Mesendoderm (in vitro differentiated cells): ENCODE results near the gene MCM7.

Experiments
- DNase-seq: peaks from one replicate; pipeline ENCODE4 v3.0.0; 2013
- H2AK5ac ChIP-seq: 2 replicates; pipeline ENCODE4 v1.6.1; 2013; ENCODE audit warnings: low read length, inconsistent platforms
- H2BK120ac ChIP-seq: 2 replicates; pipeline ENCODE4 v1.6.1; 2013; ENCODE audit warnings: low read depth, mild to moderate bottlenecking, low read length, moderate library complexity, mixed read lengths
- H2BK15ac ChIP-seq: replicated peaks from 2 replicates; pipeline ENCODE4 v1.6.1; 2013; ENCODE audit warnings: low read depth, mild to moderate bottlenecking, moderate library complexity
- H2BK5ac ChIP-seq: 2 replicates; pipeline ENCODE4 v1.6.1; 2013; ENCODE audit warnings: low read length, inconsistent platforms
- H3K18ac ChIP-seq: 2 replicates; pipeline ENCODE4 v1.6.1; 2013; ENCODE audit warnings: mild to moderate bottlenecking, low read length, mixed read lengths
- H3K23ac ChIP-seq: one replicate; pipeline ENCODE4 v1.6.1; 2013; ENCODE audit warnings: low read length
- H3K27ac ChIP-seq: 2 replicates; pipeline ENCODE4 v1.5.1; 2013; ENCODE audit warnings: low read depth, mild to moderate bottlenecking, inconsistent platforms, low read length, moderate library complexity
- H3K27me3 ChIP-seq: 2 replicates; pipeline ENCODE4 v1.6.1; 2013; ENCODE audit warnings: low read length, control low read depth, mild to moderate bottlenecking, inconsistent platforms; ENCODE audit not compliant: insufficient read depth, poor library complexity
- H3K36me3 ChIP-seq: 2 replicates; pipeline ENCODE4 v1.6.1; 2013; ENCODE audit warnings: low read length, inconsistent platforms; ENCODE audit not compliant: control insufficient read depth, insufficient read depth
- H3K4ac ChIP-seq: one replicate; pipeline ENCODE4 v1.6.1; 2013; ENCODE audit warnings: low read depth, mild to moderate bottlenecking, low read length, moderate library complexity
- H3K4me1 ChIP-seq: 2 replicates; pipeline ENCODE4 v1.6.1; 2013; ENCODE audit warnings: low read depth, low read length, inconsistent platforms; ENCODE audit not compliant: control insufficient read depth
- H3K4me2 ChIP-seq: 2 replicates; pipeline ENCODE4 v1.6.1; 2013; ENCODE audit warnings: low read length
- H3K4me3 ChIP-seq: 2 replicates; pipeline ENCODE4 v1.5.1; 2013; ENCODE audit warnings: mild to moderate bottlenecking, low read length
- H3K56ac ChIP-seq: one replicate; pipeline ENCODE4 v1.6.1; 2013; ENCODE audit warnings: low read length
- H3K79me1 ChIP-seq: 2 replicates; pipeline ENCODE4 v1.6.1; 2013; ENCODE audit warnings: low read length, inconsistent platforms
- H3K79me2 ChIP-seq: 2 replicates; pipeline ENCODE4 v1.6.1; 2013; ENCODE audit warnings: mild to moderate bottlenecking, low read length; ENCODE audit not compliant: control insufficient read depth, insufficient read depth
- H3K9ac ChIP-seq: 2 replicates; pipeline ENCODE4 v1.6.1; 2013; ENCODE audit warnings: low read length, inconsistent platforms
- H4K5ac ChIP-seq: one replicate; pipeline ENCODE4 v1.6.1; 2013; ENCODE audit warnings: low read length
- H4K8ac ChIP-seq: one replicate; pipeline ENCODE4 v1.6.1; 2013; ENCODE audit warnings: low read depth, mild to moderate bottlenecking, control low read depth, low read length, moderate library complexity
- WGBS: extraction: QIAGEN DNeasy Blood & Tissue Kit; methylation state at CpG from one replicate; pipeline ENCODE4 v1.1.7; 2013; ENCODE audit warnings: low lambda C conversion rate, missing lambda C conversion rate; ENCODE audit not compliant: insufficient coverage; ENCODE audit errors: extremely low coverage; 5-methylcytosine and 5-hydroxymethylcytosine counted together

Gene MCM7

GRCh38 chr7:100102950-100103840 is 2.0 kb upstream of the MCM7 start:
- H3K23ac ChIP-seq, result no peak overlapping the region
- no peak overlapping the region for H3K27ac ChIP-seq
- H4K8ac ChIP-seq, result no peak overlapping the region
- peaks cover 17% of the 10 kb centered on the region for H3K36me3 ChIP-seq
- no peak overlapping the region for H3K4me2 ChIP-seq
- H2BK120ac ChIP-seq, result no peak overlapping the region
- H3K4me1 ChIP-seq, result peaks cover 5% of the 10 kb centered on the region
- no peak overlapping the region for H4K5ac ChIP-seq
- H3K4ac ChIP-seq, result peak overlapping the region; percentile 8
- H2AK5ac ChIP-seq, result no peak overlapping the region
- H3K4me3 ChIP-seq, result no peak overlapping the region
- H3K18ac ChIP-seq, result no peak overlapping the region
- DNase-seq, result no peak
- H3K79me2 ChIP-seq, result peaks cover 29% of the 10 kb centered on the region
- peaks cover 18% of the 10 kb centered on the region for H3K79me1 ChIP-seq
- no CpG with 5 or more reads among the region's 17 CpGs for WGBS
- H2BK5ac ChIP-seq, result no peak overlapping the region
- H3K9ac ChIP-seq, result peak overlapping the region; percentile 89
- H2BK15ac ChIP-seq, result no peak overlapping the region
- peak overlapping the region; percentile 88 for H3K56ac ChIP-seq
- no peaks in the 10 kb centered on the region for H3K27me3 ChIP-seq

- H3K36me3 ChIP-seq, result peaks cover 33% of the 10 kb centered on the region
Measured at GRCh38 chr7:100100420-100101015, 679 bp downstream of the MCM7 start.

GRCh38 chr7:100099452-100099851 is 1.7 kb downstream of the MCM7 start:
- Histone ChIP-seq H2BK5ac (no peak overlapping the region), H4K5ac (no peak overlapping the region), H3K4me3 (peak overlapping the region; percentile 78), H3K23ac (no peak overlapping the region), H3K36me3 (peaks cover 37% of the 10 kb centered on the region), H3K4me2 (peak overlapping the region; percentile 74), H3K79me2 (peaks cover 43% of the 10 kb centered on the region), H3K56ac (peak overlapping the region; percentile 83), H3K4ac (no peak overlapping the region), H4K8ac (no peak overlapping the region), H2BK15ac (no peak overlapping the region), H2BK120ac (no peak overlapping the region), H2AK5ac (no peak overlapping the region), H3K4me1 (peaks cover 5% of the 10 kb centered on the region), H3K9ac (peak overlapping the region; percentile 84), H3K27ac (no peak overlapping the region), H3K79me1 (peaks cover 27% of the 10 kb centered on the region), H3K18ac (no peak overlapping the region), H3K27me3 (no peaks in the 10 kb centered on the region)
- WGBS, result no CpG with 5 or more reads among the region's 12 CpGs
- DNase-seq, result no peak

More at GRCh38 chr7:100100420-100101015, 679 bp downstream of the MCM7 start:
- Histone ChIP-seq H3K4ac (peak overlapping the region; percentile 76), H3K4me1 (peaks cover 5% of the 10 kb centered on the region), H2BK15ac (no peak overlapping the region), H2BK120ac (no peak overlapping the region), H3K4me3 (peak overlapping the region; percentile 78), H4K8ac (peak overlapping the region; percentile 82), H3K79me1 (peaks cover 27% of the 10 kb centered on the region), H2AK5ac (no peak overlapping the region), H4K5ac (no peak overlapping the region), H3K79me2 (peaks cover 43% of the 10 kb centered on the region), H3K27me3 (no peaks in the 10 kb centered on the region), H3K56ac (peak overlapping the region; percentile 95), H2BK5ac (peak overlapping the region; percentile 93), H3K23ac (peak overlapping the region; percentile 97), H3K18ac (peak overlapping the region; percentile 86), H3K27ac (peak overlapping the region; percentile 91), H3K9ac (peak overlapping the region; percentile 100), H3K4me2 (peak overlapping the region; percentile 74)
- peak; percentile 98 for DNase-seq
- WGBS, result no CpG with 5 or more reads among the region's 61 CpGs

GRCh38 chr7:100098913-100099312 is 2.3 kb downstream of the MCM7 start:
- H3K23ac ChIP-seq, result no peak overlapping the region
- H3K79me2 ChIP-seq, result peaks cover 43% of the 10 kb centered on the region
- no peak overlapping the region for H2BK5ac ChIP-seq
- H3K4me3 ChIP-seq, result no peak overlapping the region
- DNase-seq, result no peak
- H3K27me3 ChIP-seq, result no peaks in the 10 kb centered on the region
- no peak overlapping the region for H4K8ac ChIP-seq
- no peak overlapping the region for H2AK5ac ChIP-seq
- H3K36me3 ChIP-seq, result peaks cover 43% of the 10 kb centered on the region
- H3K56ac ChIP-seq, result peak overlapping the region; percentile 83
- no peak overlapping the region for H3K4me2 ChIP-seq
- no peak overlapping the region for H3K4ac ChIP-seq
- H3K18ac ChIP-seq, result no peak overlapping the region
- H2BK15ac ChIP-seq, result no peak overlapping the region
- H3K4me1 ChIP-seq, result peaks cover 5% of the 10 kb centered on the region
- peak overlapping the region; percentile 84 for H3K9ac ChIP-seq
- H4K5ac ChIP-seq, result no peak overlapping the region
- WGBS, result no CpG with 5 or more reads among the region's 10 CpGs
- H3K79me1 ChIP-seq, result peaks cover 27% of the 10 kb centered on the region
- no peak overlapping the region for H3K27ac ChIP-seq
- H2BK120ac ChIP-seq, result no peak overlapping the region

GRCh38 chr7:100095704-100096103 is 5.5 kb downstream of the MCM7 start:
- Histone ChIP-seq H4K8ac (no peak overlapping the region), H3K27me3 (no peaks in the 10 kb centered on the region), H3K4me3 (no peak overlapping the region), H3K4ac (no peak overlapping the region), H3K4me2 (no peak overlapping the region), H3K4me1 (peaks cover 5% of the 10 kb centered on the region), H3K23ac (no peak overlapping the region), H2BK15ac (no peak overlapping the region), H3K27ac (no peak overlapping the region), H3K56ac (no peak overlapping the region), H2BK120ac (no peak overlapping the region), H3K79me2 (peaks cover 37% of the 10 kb centered on the region), H2BK5ac (no peak overlapping the region), H3K79me1 (peaks cover 24% of the 10 kb centered on the region), H3K9ac (no peak overlapping the region), H4K5ac (no peak overlapping the region), H2AK5ac (no peak overlapping the region), H3K18ac (no peak overlapping the region), H3K36me3 (peaks cover 47% of the 10 kb centered on the region)
- WGBS, result no CpG with 5 or more reads among the region's 17 CpGs
- DNase-seq, result no peak
